ENCODE measurements around the gene ZNF783.

Gene ZNF783

DNA sequence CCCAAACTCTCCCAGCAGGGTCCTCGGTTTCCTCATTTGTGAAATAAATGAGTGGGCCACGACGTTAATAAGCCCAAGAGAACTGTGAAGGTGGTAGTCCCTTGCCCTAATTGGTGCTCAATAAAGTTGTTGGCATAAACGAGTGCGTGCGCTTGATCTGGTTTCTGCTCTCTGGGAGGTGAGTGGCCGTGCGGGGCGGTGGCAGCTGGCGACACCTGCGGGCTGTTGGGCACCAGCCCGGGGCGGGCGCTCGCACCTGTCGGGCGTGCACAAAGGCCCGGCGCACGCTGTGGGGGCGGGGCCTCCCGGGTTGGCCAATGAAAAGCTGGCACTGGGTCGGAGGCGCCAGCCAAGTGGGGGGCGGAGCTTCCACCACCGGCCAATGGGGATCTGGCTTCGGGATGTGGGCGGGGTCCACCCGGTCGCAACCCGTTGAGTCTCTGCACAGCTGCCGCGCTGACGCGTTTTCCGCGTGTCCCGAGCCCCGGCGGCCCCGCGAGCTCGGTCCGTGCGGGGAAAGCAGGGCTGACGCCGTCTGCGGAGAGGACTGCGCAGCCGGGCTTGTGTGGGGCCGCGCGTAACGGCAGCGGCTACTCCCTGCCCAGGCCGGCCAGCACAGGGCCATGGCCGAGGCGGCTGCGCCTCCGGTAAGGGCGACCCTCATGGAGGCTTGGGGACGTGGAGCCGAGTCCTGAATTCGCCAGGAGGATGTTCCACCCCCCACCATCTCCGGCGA is 23.0 kb downstream of the ZNF783 start:
- Histone ChIP-seq H3K36me3 (ENCODE audit: insufficient read depth, low read length) (peaks cover 18% of the 10 kb centered on the region), H3F3A (ENCODE audit: insufficient read depth, low read length) (no peaks in the 10 kb centered on the region), H3K9me3 (ENCODE audit: low read length) (no peaks in the 10 kb centered on the region), H4K20me1 (ENCODE audit: insufficient read depth, low read length) (no peaks in the 10 kb centered on the region), H2AFZ (ENCODE audit: low read length) (no peak overlapping the region), H3K27ac (ENCODE audit: low read depth, low read length, poor library complexity, severe bottlenecking) (peak overlapping the region; percentile 78), H3K27me3 (ENCODE audit: insufficient read depth, low read length) (no peaks in the 10 kb centered on the region), H3K9me2 (ENCODE audit: low read depth, low read length) (no peaks in the 10 kb centered on the region), H3K4me2 (ENCODE audit: low read length) (peak overlapping the region; percentile 82), H3K9ac (ENCODE audit: low read length) (peak overlapping the region; percentile 56), H3K4me1 (ENCODE audit: insufficient read depth, low read length, severe bottlenecking) (peaks cover 34% of the 10 kb centered on the region), H3K4me3 (ENCODE audit: low read depth, low read length, poor library complexity, severe bottlenecking) (peak overlapping the region; percentile 64), H3K79me2 (ENCODE audit: insufficient read depth, low read length) (no peaks in the 10 kb centered on the region)
- TF ChIP-seq EZH2 (IDR thresholded peaks at IDR 0.05; ENCODE audit: borderline replicate concordance, low read length) (no peak), CTCF (IDR thresholded peaks at IDR 0.05; ENCODE audit: low read length) (peak; percentile 55)

DNA sequence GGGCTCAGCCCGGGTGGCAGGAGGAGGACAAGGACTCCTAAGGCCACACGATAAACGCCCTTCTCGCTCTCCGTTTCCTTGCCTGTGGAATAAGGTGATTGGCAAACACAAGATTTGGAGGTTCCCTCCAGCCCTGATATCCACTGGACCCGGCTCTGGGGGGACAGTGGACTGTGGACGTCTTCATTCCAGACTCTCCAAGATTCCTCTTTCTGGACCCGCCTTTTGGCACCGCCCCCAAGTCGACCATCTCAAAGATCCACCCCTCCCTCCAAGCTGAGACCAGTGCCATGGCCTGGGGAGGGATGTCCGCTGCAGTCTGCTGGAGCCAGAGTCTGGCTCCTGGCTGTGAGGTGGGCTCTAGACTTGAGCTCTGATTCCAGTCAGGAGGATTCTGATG is 23.6 kb downstream of the ZNF783 start:
- Histone ChIP-seq H3F3A (ENCODE audit: insufficient read depth, low read length) (no peaks in the 10 kb centered on the region), H3K79me2 (ENCODE audit: insufficient read depth, low read length) (no peaks in the 10 kb centered on the region), H3K4me1 (ENCODE audit: insufficient read depth, low read length, severe bottlenecking) (peaks cover 37% of the 10 kb centered on the region), H2AFZ (ENCODE audit: low read length) (no peak overlapping the region), H3K9me3 (ENCODE audit: low read length) (no peaks in the 10 kb centered on the region), H3K9ac (ENCODE audit: low read length) (peak overlapping the region; percentile 56), H3K9me2 (ENCODE audit: low read depth, low read length) (no peaks in the 10 kb centered on the region), H3K27me3 (ENCODE audit: insufficient read depth, low read length) (no peaks in the 10 kb centered on the region), H3K4me3 (ENCODE audit: low read depth, low read length, poor library complexity, severe bottlenecking) (peak overlapping the region; percentile 64), H3K4me2 (ENCODE audit: low read length) (peak overlapping the region; percentile 82), H4K20me1 (ENCODE audit: insufficient read depth, low read length) (no peaks in the 10 kb centered on the region), H3K27ac (ENCODE audit: low read depth, low read length, poor library complexity, severe bottlenecking) (no peak overlapping the region), H3K36me3 (ENCODE audit: insufficient read depth, low read length) (peaks cover 18% of the 10 kb centered on the region)
- TF ChIP-seq EZH2 (IDR thresholded peaks at IDR 0.05; ENCODE audit: borderline replicate concordance, low read length) (no peak), CTCF (IDR thresholded peaks at IDR 0.05; ENCODE audit: low read length) (no peak)

- H3K9ac ChIP-seq (ENCODE audit: low read length), result no peak overlapping the region
- no peaks in the 10 kb centered on the region for H3K9me2 ChIP-seq (ENCODE audit: low read depth, low read length)
- H4K20me1 ChIP-seq (ENCODE audit: insufficient read depth, low read length), result no peaks in the 10 kb centered on the region
- no peaks in the 10 kb centered on the region for H3K9me3 ChIP-seq (ENCODE audit: low read length)
- no peaks in the 10 kb centered on the region for H3F3A ChIP-seq (ENCODE audit: insufficient read depth, low read length)
- no peak overlapping the region for H3K27ac ChIP-seq (ENCODE audit: low read depth, low read length, poor library complexity, severe bottlenecking)
- H3K4me3 ChIP-seq (ENCODE audit: low read depth, low read length, poor library complexity, severe bottlenecking), result no peak overlapping the region
- no peaks in the 10 kb centered on the region for H3K27me3 ChIP-seq (ENCODE audit: insufficient read depth, low read length)
- no peak overlapping the region for H2AFZ ChIP-seq (ENCODE audit: low read length)
- no peak for TF ChIP-seq EZH2 (IDR thresholded peaks at IDR 0.05; ENCODE audit: borderline replicate concordance, low read length)
- TF ChIP-seq CTCF (IDR thresholded peaks at IDR 0.05; ENCODE audit: low read length), result no peak
- peaks cover 49% of the 10 kb centered on the region for H3K4me1 ChIP-seq (ENCODE audit: insufficient read depth, low read length, severe bottlenecking)
- no peak overlapping the region for H3K4me2 ChIP-seq (ENCODE audit: low read length)
- H3K79me2 ChIP-seq (ENCODE audit: insufficient read depth, low read length), result no peaks in the 10 kb centered on the region
- H3K36me3 ChIP-seq (ENCODE audit: insufficient read depth, low read length), result peaks cover 9% of the 10 kb centered on the region; the same call in 1 of the 2 replicates
Observed at GRCh38 chr7:149286811-149287400, 24.9 kb downstream of the ZNF783 start.

All from OCI-LY1 (cell line).